SK-N-SH treated with all-trans-retinoic acid at 6 μM for 48 hours (cell line): Measurements from ENCODE around the gene CHMP2B.

ENCODE experiments used
- ATAC-seq: fragments of 200-7000 bp; cut with Tn5 transposase; 3 replicates; pipeline ENCODE4 v1.9.1; 2020; ENCODE audit warnings: mild to moderate bottlenecking, moderate library complexity
- ARNTL ChIP-seq: fragments of 450-650 bp; formaldehyde crosslinking; IDR thresholded peaks from 2 replicates; pipeline ENCODE4 v1.5.0; 2020; ENCODE audit warnings: low read depth, mild to moderate bottlenecking, moderate library complexity, borderline replicate concordance
- BACH2 ChIP-seq: fragments of 250-450 bp; sonication (Bioruptor Pico); IDR thresholded peaks from 2 replicates; pipeline ENCODE4 v1.9.0; 2021; ENCODE audit warnings: mild to moderate bottlenecking, borderline replicate concordance
- CREB5 ChIP-seq: fragments of 250-450 bp; sonication (Bioruptor Pico); IDR thresholded peaks from 2 replicates; pipeline ENCODE4 v1.5.1; 2020; ENCODE audit warnings: low read depth, mild to moderate bottlenecking, moderate library complexity
- CSDC2 ChIP-seq: fragments of 250-450 bp; sonication (Bioruptor Pico); IDR thresholded peaks from 2 replicates; pipeline ENCODE4 v1.5.0; 2020; ENCODE audit warnings: mild to moderate bottlenecking, moderate library complexity
- CSRNP3 ChIP-seq: fragments of 250-450 bp; sonication (Bioruptor Pico); IDR thresholded peaks from 2 replicates; pipeline ENCODE4 v1.5.1; 2021; ENCODE audit warnings: mild to moderate bottlenecking, moderate library complexity
- ESRRG ChIP-seq: fragments of 250-450 bp; sonication (Bioruptor Pico); IDR thresholded peaks from 2 replicates; pipeline ENCODE4 v1.6.1; 2021; ENCODE audit warnings: mild to moderate bottlenecking
- GLIS3 ChIP-seq: fragments of 250-450 bp; sonication (Bioruptor Pico); IDR thresholded peaks from 2 replicates; pipeline ENCODE4 v1.5.0; 2020; ENCODE audit warnings: mild to moderate bottlenecking, moderate library complexity
- ISL1 ChIP-seq: fragments of 250-450 bp; sonication (Bioruptor Pico); IDR thresholded peaks from 2 replicates; pipeline ENCODE4 v2.1.2; 2022; ENCODE audit warnings: mild to moderate bottlenecking, moderate library complexity
- OSR1 ChIP-seq: fragments of 250-450 bp; sonication (Bioruptor Pico); IDR thresholded peaks from 2 replicates; pipeline ENCODE4 v1.8.0; 2022; ENCODE audit warnings: moderate library complexity, mild to moderate bottlenecking, inconsistent platforms
- PATZ1 ChIP-seq: fragments of 250-450 bp; sonication (Bioruptor Pico); IDR thresholded peaks from 2 replicates; pipeline ENCODE4 v1.8.0; 2020; ENCODE audit warnings: mild to moderate bottlenecking, moderate library complexity, borderline replicate concordance
- PPARA ChIP-seq: fragments of 250-450 bp; sonication (Bioruptor Pico); IDR thresholded peaks from 2 replicates; pipeline ENCODE4 v1.5.0; 2020; ENCODE audit warnings: mild to moderate bottlenecking, borderline replicate concordance
- RARB ChIP-seq: fragments of 250-450 bp; sonication (Bioruptor Pico); IDR thresholded peaks from 2 replicates; pipeline ENCODE4 v1.8.0; 2021; ENCODE audit warnings: mild to moderate bottlenecking, moderate library complexity
- SNAI2 ChIP-seq: fragments of 250-450 bp; sonication (Bioruptor Pico); IDR thresholded peaks from 2 replicates; pipeline ENCODE4 v1.5.0; 2020; ENCODE audit warnings: mild to moderate bottlenecking, moderate library complexity
- TCF4 ChIP-seq: fragments of 250-450 bp; sonication (Bioruptor Pico); IDR thresholded peaks from 2 replicates; pipeline ENCODE4 v1.8.0; 2021; ENCODE audit warnings: mild to moderate bottlenecking, moderate library complexity, borderline replicate concordance
- TOX ChIP-seq: fragments of 250-450 bp; sonication (Bioruptor Pico); IDR thresholded peaks from 2 replicates; pipeline ENCODE4 v1.8.0; 2021; ENCODE audit warnings: mild to moderate bottlenecking, moderate library complexity, borderline replicate concordance
- TSHZ2 ChIP-seq: fragments of 250-450 bp; sonication (Bioruptor Pico); IDR thresholded peaks from 2 replicates; pipeline ENCODE4 v1.5.0; 2020; ENCODE audit warnings: mild to moderate bottlenecking, moderate library complexity
- ZC3H10 ChIP-seq: fragments of 250-450 bp; sonication (Bioruptor Pico); IDR thresholded peaks from 2 replicates; pipeline ENCODE4 v1.5.1; 2021; ENCODE audit warnings: mild to moderate bottlenecking, moderate library complexity
- ZFP30 ChIP-seq: fragments of 450-650 bp; formaldehyde crosslinking; IDR thresholded peaks from 2 replicates; pipeline ENCODE4 v1.5.0; 2022; ENCODE audit warnings: mild to moderate bottlenecking, moderate library complexity
- ZNF565 ChIP-seq: fragments of 450-650 bp; formaldehyde crosslinking; conservative IDR thresholded peaks from 2 replicates; pipeline ENCODE4 v1.5.0; 2020; ENCODE audit warnings: low read depth, mild to moderate bottlenecking, moderate library complexity
- ZNF70 ChIP-seq: fragments of 450-650 bp; formaldehyde crosslinking; IDR thresholded peaks from 2 replicates; pipeline ENCODE4 v1.5.0; 2020; ENCODE audit warnings: mild to moderate bottlenecking, moderate library complexity
- ZNF8 ChIP-seq: fragments of 450-650 bp; formaldehyde crosslinking; IDR thresholded peaks from 2 replicates; pipeline ENCODE4 v1.5.0; 2020; ENCODE audit warnings: mild to moderate bottlenecking, moderate library complexity

Gene CHMP2B

GRCh38 chr3:87219611-87220010 lies 7.5 kb upstream of the CHMP2B start:
- no peak for TF ChIP-seq SNAI2
- TF ChIP-seq ZFP30 (CRISPR knock-in tag) = no peak
- TF ChIP-seq ZNF8 = no peak
- no peak for TF ChIP-seq BACH2 (CRISPR knock-in tag)
- TF ChIP-seq ZNF565 (CRISPR knock-in tag) = no peak
- TF ChIP-seq ARNTL (CRISPR knock-in tag) = no peak
- TF ChIP-seq PATZ1 (CRISPR knock-in tag) = no peak
- TF ChIP-seq ESRRG (CRISPR knock-in tag) = no peak
- no peak for TF ChIP-seq OSR1 (CRISPR knock-in tag)
- TF ChIP-seq TSHZ2 (CRISPR knock-in tag) = no peak
- no peak for TF ChIP-seq PPARA (CRISPR knock-in tag)
- TF ChIP-seq CSDC2 (CRISPR knock-in tag) = no peak
- TF ChIP-seq TOX (CRISPR knock-in tag) = no peak
- TF ChIP-seq CREB5 (CRISPR knock-in tag) = no peak

GRCh38 chr3:87225659-87226058 lies 1.4 kb upstream of the CHMP2B start:
- TF ChIP-seq RARB (CRISPR knock-in tag) = no peak
- no peak for TF ChIP-seq TOX (CRISPR knock-in tag)
- TF ChIP-seq TCF4 (CRISPR knock-in tag) = no peak
- TF ChIP-seq CREB5 (CRISPR knock-in tag) = no peak
- no peak for TF ChIP-seq ZC3H10 (CRISPR knock-in tag)
- no peak for TF ChIP-seq ESRRG (CRISPR knock-in tag)
- TF ChIP-seq SNAI2 = no peak
- TF ChIP-seq ISL1 (CRISPR knock-in tag) = no peak
- no peak for TF ChIP-seq ARNTL (CRISPR knock-in tag)
- TF ChIP-seq GLIS3 (CRISPR knock-in tag) = no peak
- no peak for TF ChIP-seq PPARA (CRISPR knock-in tag)
- TF ChIP-seq ZNF565 (CRISPR knock-in tag) = no peak
- TF ChIP-seq PATZ1 (CRISPR knock-in tag) = no peak
- no peak for TF ChIP-seq CSRNP3 (CRISPR knock-in tag)
- TF ChIP-seq ZFP30 (CRISPR knock-in tag) = no peak
- no peak for TF ChIP-seq ZNF8
- TF ChIP-seq ZNF70 (CRISPR knock-in tag) = no peak
- TF ChIP-seq, all 23 proteins: peak for 0
- ATAC-seq = no peak

More at GRCh38 chr3:87219611-87220010, 7.5 kb upstream of the CHMP2B start:
- ATAC-seq = no peak
